Measurements from ENCODE around the gene ADAM22.

The ADAM22 gene

DNA sequence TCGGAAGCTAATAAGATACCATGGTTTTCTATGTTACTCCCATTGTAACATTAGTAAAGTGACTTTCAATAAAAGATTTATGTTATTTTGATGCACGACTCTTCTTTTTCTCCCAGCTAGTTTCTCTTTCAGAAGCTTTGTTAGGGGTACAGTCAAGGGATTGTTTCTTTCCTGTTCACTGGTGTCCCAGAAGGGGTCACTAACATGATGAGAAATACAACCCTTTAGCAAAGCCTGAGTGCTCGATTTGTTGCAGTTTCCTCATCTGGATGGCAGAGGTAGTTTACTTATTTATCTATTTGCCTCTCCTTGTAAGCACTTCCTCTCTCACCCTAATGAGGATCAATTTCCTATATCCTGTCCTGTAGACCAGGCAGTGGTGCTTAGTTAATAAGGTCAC, 268.7 kb downstream of the ADAM22 start:
- no peak overlapping the region for H3K4me3 ChIP-seq (ENCODE audit: control insufficient read depth, low read depth, low read length)
- TF ChIP-seq, protein P1, sequence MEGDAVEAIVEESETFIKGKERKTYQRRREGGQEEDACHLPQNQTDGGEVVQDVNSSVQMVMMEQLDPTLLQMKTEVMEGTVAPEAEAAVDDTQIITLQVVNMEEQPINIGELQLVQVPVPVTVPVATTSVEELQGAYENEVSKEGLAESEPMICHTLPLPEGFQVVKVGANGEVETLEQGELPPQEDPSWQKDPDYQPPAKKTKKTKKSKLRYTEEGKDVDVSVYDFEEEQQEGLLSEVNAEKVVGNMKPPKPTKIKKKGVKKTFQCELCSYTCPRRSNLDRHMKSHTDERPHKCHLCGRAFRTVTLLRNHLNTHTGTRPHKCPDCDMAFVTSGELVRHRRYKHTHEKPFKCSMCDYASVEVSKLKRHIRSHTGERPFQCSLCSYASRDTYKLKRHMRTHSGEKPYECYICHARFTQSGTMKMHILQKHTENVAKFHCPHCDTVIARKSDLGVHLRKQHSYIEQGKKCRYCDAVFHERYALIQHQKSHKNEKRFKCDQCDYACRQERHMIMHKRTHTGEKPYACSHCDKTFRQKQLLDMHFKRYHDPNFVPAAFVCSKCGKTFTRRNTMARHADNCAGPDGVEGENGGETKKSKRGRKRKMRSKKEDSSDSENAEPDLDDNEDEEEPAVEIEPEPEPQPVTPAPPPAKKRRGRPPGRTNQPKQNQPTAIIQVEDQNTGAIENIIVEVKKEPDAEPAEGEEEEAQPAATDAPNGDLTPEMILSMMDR (IDR thresholded peaks at IDR 0.05; ENCODE audit: control insufficient read depth, insufficient read depth, low read depth, low read length, missing control alignments): no peak
- no peak for DNase-seq (ENCODE audit: low read depth)

DNA sequence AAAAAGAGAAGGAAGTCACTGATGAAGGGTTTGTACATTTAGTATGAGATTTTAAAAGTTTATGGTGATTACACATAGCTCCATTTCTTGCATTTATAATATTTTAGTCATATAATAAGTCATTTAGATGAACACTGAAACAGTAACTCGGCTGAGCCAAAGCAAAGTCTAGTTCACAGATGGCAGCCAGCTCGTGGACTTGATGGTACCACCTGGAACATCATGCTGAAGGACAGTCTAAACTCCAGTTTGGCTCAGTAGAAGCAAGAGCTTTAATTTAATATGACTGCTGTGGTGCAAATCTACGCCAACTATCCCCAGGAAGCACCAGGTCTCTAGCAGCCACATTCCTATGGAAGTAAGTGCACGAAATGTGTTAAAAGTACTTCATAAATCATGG, 269.4 kb downstream of the ADAM22 start:
- TF ChIP-seq, protein P1 (IDR thresholded peaks at IDR 0.05; ENCODE audit: control insufficient read depth, insufficient read depth, low read depth, low read length, missing control alignments): no peak
- no peak for DNase-seq (ENCODE audit: low read depth)

DNA sequence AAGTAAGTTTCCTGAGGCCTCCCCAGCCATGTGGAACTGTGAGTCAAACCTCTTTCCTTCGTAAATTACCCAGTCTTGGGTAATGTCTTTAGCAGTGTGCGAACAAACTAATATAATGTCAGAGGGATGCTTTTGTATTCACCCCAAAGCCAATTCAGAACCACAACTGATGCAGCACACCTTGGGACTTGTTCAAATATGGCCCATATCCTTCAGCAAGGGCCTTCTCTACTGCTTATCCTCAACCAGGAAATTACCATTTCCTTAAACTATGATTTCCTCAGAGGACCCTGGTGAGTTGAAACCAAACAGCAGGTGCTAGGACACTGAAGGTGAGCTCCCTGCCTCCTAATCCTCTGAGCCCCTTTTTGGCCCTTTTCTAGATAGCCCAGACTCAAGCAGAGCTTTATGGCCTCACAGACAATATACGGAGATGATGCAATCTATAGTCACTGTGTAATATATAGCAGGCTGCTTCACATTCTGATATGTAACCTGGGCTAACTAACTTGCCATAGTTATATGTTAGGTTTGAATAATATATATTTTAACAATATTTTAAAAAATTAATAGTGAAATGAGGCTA, 270.6 kb downstream of the ADAM22 start:
- TF ChIP-seq, protein P1 (IDR thresholded peaks at IDR 0.05; ENCODE audit: control insufficient read depth, insufficient read depth, low read depth, low read length, missing control alignments): no peak
- DNase-seq (ENCODE audit: low read depth): no peak
- no peak overlapping the region for H3K4me3 ChIP-seq (ENCODE audit: control insufficient read depth, low read depth, low read length)

More for the DNA sequence above, 269.4 kb downstream of the ADAM22 start:
- H3K4me3 ChIP-seq (ENCODE audit: control insufficient read depth, low read depth, low read length): no peak overlapping the region

DNA sequence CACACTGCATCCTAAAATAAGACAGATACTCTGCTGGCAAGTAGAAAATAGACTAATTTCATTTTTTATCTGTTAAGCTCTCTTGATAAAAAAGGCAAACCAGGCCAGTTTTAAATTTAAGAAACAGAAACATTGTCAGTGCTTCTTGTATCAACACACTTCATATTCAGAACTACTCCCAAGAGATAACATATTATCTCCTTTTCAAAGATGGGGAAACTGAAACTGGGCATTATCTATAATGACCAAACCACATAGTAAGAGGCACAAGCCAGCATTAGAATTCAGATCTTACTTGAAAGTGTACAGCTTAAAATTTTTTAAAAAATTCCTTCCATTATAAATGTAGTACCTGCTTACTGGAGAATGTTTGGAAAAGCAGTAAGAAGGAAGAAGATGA, 271.1 kb downstream of the ADAM22 start:
- H3K4me3 ChIP-seq (ENCODE audit: control insufficient read depth, low read depth, low read length): no peak overlapping the region
- no peak for DNase-seq (ENCODE audit: low read depth)
- TF ChIP-seq, protein P1 (IDR thresholded peaks at IDR 0.05; ENCODE audit: control insufficient read depth, insufficient read depth, low read depth, low read length, missing control alignments): no peak

DNA sequence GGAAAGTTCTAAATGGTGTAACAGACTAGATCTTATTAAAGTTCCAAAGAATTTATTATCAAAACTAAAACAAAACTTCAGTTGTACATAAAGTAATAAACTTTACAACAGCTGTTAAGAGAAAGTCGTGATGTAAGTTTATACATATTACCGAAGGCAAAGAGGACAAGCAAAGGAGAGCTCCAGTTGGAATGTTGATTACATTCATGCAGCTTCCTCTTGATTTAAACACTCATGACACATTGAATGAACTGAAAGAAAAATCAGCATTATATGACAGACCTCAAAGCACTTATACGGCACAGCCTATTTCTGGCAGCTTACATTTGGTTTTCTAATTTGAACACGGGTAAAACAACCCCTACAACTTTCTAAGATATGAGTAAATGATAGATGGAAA, 272.2 kb downstream of the ADAM22 start:
- H3K4me3 ChIP-seq (ENCODE audit: control insufficient read depth, low read depth, low read length): no peak overlapping the region
- TF ChIP-seq, protein P1 (IDR thresholded peaks at IDR 0.05; ENCODE audit: control insufficient read depth, insufficient read depth, low read depth, low read length, missing control alignments): no peak
- DNase-seq (ENCODE audit: low read depth): no peak

DNA sequence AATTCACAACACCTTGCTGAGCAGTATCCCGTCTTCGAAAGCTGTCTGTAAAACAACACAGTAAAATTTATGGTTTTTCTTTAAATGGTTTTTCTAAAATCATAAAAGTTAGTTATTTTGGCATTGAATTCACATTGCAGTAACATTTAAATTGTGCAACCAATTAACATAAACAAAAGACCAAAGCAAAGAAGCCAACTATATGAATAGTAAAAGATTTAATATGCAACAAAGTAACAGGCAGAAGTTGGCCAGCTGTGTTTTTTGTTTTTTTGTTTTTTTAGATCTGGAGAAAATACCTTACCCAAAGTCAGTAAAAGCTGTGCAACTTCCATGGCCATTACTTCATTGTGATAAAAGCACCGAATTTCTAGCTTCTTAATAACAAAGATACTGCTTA, 274.5 kb downstream of the ADAM22 start:
- TF ChIP-seq, protein P1 (IDR thresholded peaks at IDR 0.05; ENCODE audit: control insufficient read depth, insufficient read depth, low read depth, low read length, missing control alignments): no peak
- no peak for DNase-seq (ENCODE audit: low read depth)
- H3K4me3 ChIP-seq (ENCODE audit: control insufficient read depth, low read depth, low read length): no peak overlapping the region

DNA sequence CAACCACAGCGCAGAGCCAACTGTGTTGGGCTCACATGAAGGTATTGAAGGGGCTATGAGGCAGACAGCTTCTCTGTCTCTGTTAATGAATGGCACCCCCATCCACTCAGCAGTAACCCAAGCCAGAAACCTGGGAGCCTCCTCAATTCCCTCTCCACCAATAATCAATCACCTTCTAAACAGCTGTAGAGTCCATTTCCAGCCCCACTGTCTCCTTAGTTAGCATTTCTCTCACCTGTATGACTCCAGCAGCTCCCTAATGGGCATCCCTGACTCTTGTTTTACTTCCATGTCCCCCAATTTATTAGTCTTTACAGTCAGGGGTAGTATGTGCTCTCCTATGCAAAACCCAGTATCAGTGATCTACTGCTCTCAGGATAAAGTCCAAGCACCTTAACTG, 278.9 kb downstream of the ADAM22 start:
- TF ChIP-seq, protein P1 (IDR thresholded peaks at IDR 0.05; ENCODE audit: control insufficient read depth, insufficient read depth, low read depth, low read length, missing control alignments): no peak
- no peak for DNase-seq (ENCODE audit: low read depth)

More for the DNA sequence above, 278.9 kb downstream of the ADAM22 start:
- H3K4me3 ChIP-seq (ENCODE audit: control insufficient read depth, low read depth, low read length): no peak overlapping the region
